ENCODE measurements around the gene SCEL. TPM values are rescaled to one million over a fixed set of nuclear protein-coding genes. Genes with fewer than 3 reads are reported as not detected.

The SCEL gene
- total and polyA plus RNA-seq, 2 of the 8 experiments (the other 6 are each of a cell fraction or from before 2014, with no cell fraction given) = not detected

DNA sequence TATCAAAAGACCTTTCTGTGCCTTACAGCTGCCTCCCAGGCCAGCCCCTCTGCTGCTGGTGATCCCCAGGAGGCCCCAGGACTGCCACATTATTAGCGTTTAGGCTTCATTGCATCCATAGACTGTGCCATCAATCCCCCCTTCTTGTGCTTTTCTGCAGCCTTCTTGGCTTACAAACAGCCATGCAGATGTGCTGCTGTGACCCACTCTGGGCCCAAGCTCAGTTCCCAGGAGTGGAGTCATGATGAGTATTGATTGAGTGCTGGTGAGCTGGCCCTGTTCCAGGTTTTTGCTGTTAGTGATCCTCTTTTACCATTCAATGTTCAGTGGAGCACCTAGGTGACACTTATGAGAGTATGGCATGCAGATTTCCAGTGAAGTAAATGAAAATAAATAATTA is 102.1 kb downstream of the SCEL start:
- TF ChIP-seq RXRA (IDR thresholded peaks at IDR 0.05; ENCODE audit: insufficient read depth, low read depth, low read length) = no peak
- no peak for TF ChIP-seq HDAC6 (IDR thresholded peaks at IDR 0.05; ENCODE audit: low read depth, low read length)
- TF ChIP-seq CTBP2 (IDR thresholded peaks at IDR 0.05; ENCODE audit: borderline replicate concordance, insufficient read depth, insufficient read length, low read length) = no peak
- no peak for TF ChIP-seq CBX8 (IDR thresholded peaks at IDR 0.05; ENCODE audit: borderline replicate concordance, low read depth, low read length)
- TF ChIP-seq POU5F1 (IDR thresholded peaks at IDR 0.05; ENCODE audit: low read depth, low read length) = no peak
- TF ChIP-seq GTF2F1 (IDR thresholded peaks at IDR 0.05; ENCODE audit: borderline replicate concordance, low read depth, low read length) = no peak
- TF ChIP-seq PHF8 (conservative IDR thresholded peaks at IDR 0.05; ENCODE audit: low read depth, low read length) = no peak
- no peak for TF ChIP-seq KDM4A (IDR thresholded peaks at IDR 0.05; ENCODE audit: low read depth, low read length, severe bottlenecking)
- H2BK20ac ChIP-seq (ENCODE audit: low read length) = no peak overlapping the region
- no peaks in the 10 kb centered on the region for H3K79me2 ChIP-seq (ENCODE audit: control insufficient read depth in 1 of 2, insufficient read depth in 2 of 2, low read length in 2 of 2)
- POLR2A ChIA-PET (ENCODE audit: partially characterized antibody) = no interaction called here
- H2BK120ac ChIP-seq (replicated peaks; ENCODE audit: low read depth, low read length) = no peak overlapping the region
- no peak overlapping the region for H4K91ac ChIP-seq (replicated peaks; ENCODE audit: insufficient read length, low read length)
- H3K4me1 ChIP-seq (replicated peaks in 1 of 4; ENCODE audit: control insufficient read depth in 3 of 4, insufficient read depth in 4 of 4, low read length in 3 of 4) = no peaks in the 10 kb centered on the region
- H3K9me3 ChIP-seq (ENCODE audit: insufficient read depth in 2 of 2, low read depth in 1 of 2, low read length in 1 of 2) = no peaks in the 10 kb centered on the region
- H4K5ac ChIP-seq (ENCODE audit: insufficient read length, low read depth, low read length) = no peak overlapping the region
- CTCF ChIA-PET (ENCODE audit: partially characterized antibody) = interaction anchor here (0.7 kb wide), 1 partner anchor 21 kb away, joined by 3 read pairs; no protein-coding TSS in a partner anchor
- no peak overlapping the region for H2AK5ac ChIP-seq (ENCODE audit: low read depth, low read length)
- H3K27ac ChIP-seq (ENCODE audit: low read depth, low read length) = no peak overlapping the region
- H2AFZ ChIP-seq (ENCODE audit: low read length) = peak overlapping the region; percentile 70; the same call in 1 of the 2 replicates
- H3K27me3 ChIP-seq (replicated peaks in 1 of 4; ENCODE audit: control insufficient read depth in 3 of 4, extremely low read depth in 1 of 4, insufficient read depth in 3 of 4, low read length in 3 of 4) = no peaks in the 10 kb centered on the region
- no peak overlapping the region for H2BK5ac ChIP-seq (ENCODE audit: low read depth, low read length)
- H3K56ac ChIP-seq (replicated peaks; ENCODE audit: insufficient read length, low read depth, low read length) = no peak overlapping the region
- H3K9ac ChIP-seq (replicated peaks in 1 of 4; ENCODE audit: extremely low read depth in 1 of 4, low read depth in 3 of 4, low read length in 3 of 4) = no peak overlapping the region
- no peak overlapping the region for H3K23ac ChIP-seq (ENCODE audit: insufficient read length)
- H3K79me1 ChIP-seq (ENCODE audit: low read depth, low read length) = no peaks in the 10 kb centered on the region
- H4K20me1 ChIP-seq (replicated peaks in 1 of 2; ENCODE audit: control insufficient read depth in 1 of 2, insufficient read depth in 2 of 2, low read length in 2 of 2) = no peaks in the 10 kb centered on the region
- H2BK12ac ChIP-seq (ENCODE audit: low read depth, low read length) = no peak overlapping the region
- FAIRE-seq (no peak), DNase-seq (ENCODE audit: low read depth in 1 of 2, low spot score in 2 of 2) (no peak)
- H2BK15ac ChIP-seq (ENCODE audit: low read length) = no peak overlapping the region
- no peak overlapping the region for H3K4ac ChIP-seq (replicated peaks; ENCODE audit: insufficient read length, low read depth, low read length)
- H3K18ac ChIP-seq (ENCODE audit: extremely low read depth, low read length) = no peak overlapping the region
- H3K36me3 ChIP-seq (ENCODE audit: control insufficient read depth in 2 of 4, insufficient read depth in 4 of 4, low read length in 3 of 4) = no peaks in the 10 kb centered on the region
- no peak overlapping the region for H4K8ac ChIP-seq (ENCODE audit: extremely low read depth, insufficient read depth, low read length)
- H3K14ac ChIP-seq (ENCODE audit: insufficient read length) = no peak overlapping the region
- WGBS, 2 experiments (ENCODE audit: extremely low coverage in 1 of 2, insufficient coverage in 1 of 2, insufficient read length in 1 of 2, insufficient replicate concordance in 2 of 2, low coverage in 1 of 2, low lambda C conversion rate in 2 of 2, missing lambda C conversion rate in 1 of 2) = 58% methylated on average over 1 of the region's 1 CpG; no CpG with 5 or more reads in 1 of the 2 experiments
- H3K4me2 ChIP-seq (ENCODE audit: insufficient read depth in 1 of 2, low read depth in 2 of 2, low read length in 2 of 2) = no peak overlapping the region
- H3K4me3 ChIP-seq (ENCODE audit: extremely low read depth in 1 of 4, insufficient read depth in 2 of 4, low read depth in 3 of 4, low read length in 4 of 4) = no peak overlapping the region
- H3K23me2 ChIP-seq (ENCODE audit: low read depth, low read length) = no peaks in the 10 kb centered on the region
